ENCODE results near the gene MOXD1. TPM values are rescaled to one million over a fixed set of nuclear protein-coding genes. Genes with fewer than 3 reads are reported as not detected.
"Not testable (repeated sequence)": the region's sequence is repeated elsewhere in the genome, so short reads cannot be mapped to it uniquely, and the experiment has no call there.

MOXD1 gene
- polyA plus RNA-seq, 4 donors = 174 to 311 (median 284) TPM

- DNase-seq (ENCODE audit: low read depth in 4 of 4, low spot score in 3 of 4) = no peak
These were observed 114.8 kb downstream of the MOXD1 start for GRCh38 chr6:132286298-132287019.

GRCh38 chr6:132285004-132285780 is 116.1 kb downstream of the MOXD1 start:
- no peak for DNase-seq (ENCODE audit: low read depth in 4 of 4, low spot score in 3 of 4)

- DNase-seq (ENCODE audit: low read depth in 4 of 4, low spot score in 3 of 4) = no peak
These were observed 118.6 kb downstream of the MOXD1 start for GRCh38 chr6:132282696-132283095.

GRCh38 chr6:132280436-132280835 is 120.8 kb downstream of the MOXD1 start:
- no peak for DNase-seq (ENCODE audit: low read depth in 4 of 4, low spot score in 3 of 4)

GRCh38 chr6:132279592-132280139 is 121.6 kb downstream of the MOXD1 start:
- peak; percentile 65 to 77 (median 72) for DNase-seq (ENCODE audit: low read depth in 4 of 4, low spot score in 3 of 4)

- no peak for DNase-seq (ENCODE audit: low read depth in 4 of 4, low spot score in 3 of 4)
These were observed 126.0 kb downstream of the MOXD1 start for GRCh38 chr6:132275066-132275970.

GRCh38 chr6:132272776-132273175 is 128.5 kb downstream of the MOXD1 start:
- no peak for DNase-seq (ENCODE audit: low read depth in 4 of 4, low spot score in 3 of 4)

- no peak for DNase-seq (ENCODE audit: low read depth in 4 of 4, low spot score in 3 of 4)
These were observed 130.4 kb downstream of the MOXD1 start for GRCh38 chr6:132270726-132271402.

- DNase-seq (ENCODE audit: low read depth in 4 of 4, low spot score in 3 of 4) = not testable (repeated sequence)
These were observed 132.6 kb downstream of the MOXD1 start for GRCh38 chr6:132268666-132269065.

GRCh38 chr6:132268209-132268608 is 133.1 kb downstream of the MOXD1 start:
- no peak for DNase-seq (ENCODE audit: low read depth in 4 of 4, low spot score in 3 of 4)

GRCh38 chr6:132265451-132266097 is 135.7 kb downstream of the MOXD1 start:
- DNase-seq (ENCODE audit: low read depth in 4 of 4, low spot score in 3 of 4) = no peak

GRCh38 chr6:132264021-132264500 is 137.2 kb downstream of the MOXD1 start:
- DNase-seq (ENCODE audit: low read depth in 4 of 4, low spot score in 3 of 4) = no peak

- DNase-seq (ENCODE audit: low read depth in 4 of 4, low spot score in 3 of 4) = no peak
These were observed 139.9 kb downstream of the MOXD1 start for GRCh38 chr6:132261354-132261753.

- no peak for DNase-seq (ENCODE audit: low read depth in 4 of 4, low spot score in 3 of 4)
These were observed 142.2 kb downstream of the MOXD1 start for GRCh38 chr6:132259070-132259469.

- no peak for DNase-seq (ENCODE audit: low read depth in 4 of 4, low spot score in 3 of 4)
These were observed 143.7 kb downstream of the MOXD1 start for GRCh38 chr6:132257561-132257960.

GRCh38 chr6:132256457-132256856 is 144.8 kb downstream of the MOXD1 start:
- no peak for DNase-seq (ENCODE audit: low read depth in 4 of 4, low spot score in 3 of 4)

- DNase-seq (ENCODE audit: low read depth in 4 of 4, low spot score in 3 of 4) = no peak
These were observed 147.4 kb downstream of the MOXD1 start for GRCh38 chr6:132253906-132254305.

- no peak for DNase-seq (ENCODE audit: low read depth in 4 of 4, low spot score in 3 of 4)
These were observed 148.1 kb downstream of the MOXD1 start for GRCh38 chr6:132253211-132253610.

- no peak for DNase-seq (ENCODE audit: low read depth in 4 of 4, low spot score in 3 of 4)
These were observed 149.2 kb downstream of the MOXD1 start for GRCh38 chr6:132252113-132252512.
